Liver (tissue), 9 donors: ENCODE data around the gene LRCH3. TPM values are rescaled to one million over a fixed set of nuclear protein-coding genes. Genes with fewer than 3 reads are reported as not detected.
"Not testable (repeated sequence)": the region's sequence is repeated elsewhere in the genome, so short reads cannot be mapped to it uniquely, and the experiment has no call there.

Source experiments
- DNase-seq: peaks from one replicate; pipeline ENCODE4 v3.0.0-alpha.2; 2017; ENCODE audit warnings: low spot score
- H3K27ac ChIP-seq, 2 donors: one replicate each; pipeline ENCODE4 v1.7.0; 2013; ENCODE audit warnings: inconsistent platforms in 2 of 2, low read length in 2 of 2, control low read depth in 1 of 2, low read depth in 1 of 2, mild to moderate bottlenecking in 1 of 2
- H3K27me3 ChIP-seq, 4 donors: one replicate each; pipeline versions ENCODE4 v1.6.1 to v1.7.0; 2013; ENCODE audit warnings: low read length in 3 of 4, inconsistent platforms in 1 of 4, mild to moderate bottlenecking in 1 of 4, moderate library complexity in 1 of 4; ENCODE audit not compliant: control insufficient read depth in 4 of 4, insufficient read depth in 4 of 4
- H3K36me3 ChIP-seq, 4 donors: one replicate each; pipeline versions ENCODE4 v1.6.1 to v1.7.0; 2013; ENCODE audit warnings: low read length in 3 of 4, mild to moderate bottlenecking in 3 of 4, low read depth in 1 of 4, moderate library complexity in 1 of 4; ENCODE audit not compliant: control insufficient read depth in 4 of 4, insufficient read depth in 3 of 4
- H3K4me1 ChIP-seq, 4 donors: one replicate each; pipeline versions ENCODE4 v1.6.1 to v1.7.0; 2013; ENCODE audit warnings: low read length in 3 of 4, mild to moderate bottlenecking in 3 of 4, moderate library complexity in 1 of 4; ENCODE audit not compliant: control insufficient read depth in 4 of 4, insufficient read depth in 4 of 4
- H3K4me3 ChIP-seq, 3 donors: one replicate each; pipeline versions ENCODE4 v1.6.1 to v1.7.0; 2013; ENCODE audit warnings: low read length in 3 of 3, control low read depth in 1 of 3, low read depth in 1 of 3, mild to moderate bottlenecking in 1 of 3
- H3K9ac ChIP-seq, 2 donors: one replicate each; pipeline ENCODE4 v1.7.0; 2013; ENCODE audit warnings: low read length in 2 of 2, mild to moderate bottlenecking in 2 of 2, moderate library complexity in 2 of 2, control low read depth in 1 of 2, low read depth in 1 of 2
- H3K9me3 ChIP-seq, 4 donors: one replicate each; pipeline versions ENCODE4 v1.6.1 to v1.7.0; 2013; ENCODE audit warnings: low read length in 3 of 4; ENCODE audit not compliant: control insufficient read depth in 4 of 4
- EGR1 ChIP-seq, 2 donors: IDR thresholded peaks; 2 replicates each; pipeline ENCODE4 v1.6.1; 2016 to 2018; ENCODE audit warnings: antibody characterized with exemption in 2 of 2, low read depth in 2 of 2
- FOXA1 ChIP-seq: IDR thresholded peaks from 2 replicates; pipeline ENCODE4 v1.6.1; 2016; ENCODE audit warnings: antibody characterized with exemption
- FOXA2 ChIP-seq: IDR thresholded peaks from 2 replicates; pipeline ENCODE4 v1.6.1; 2016; ENCODE audit warnings: antibody characterized with exemption
- GABPA ChIP-seq, 2 donors: IDR thresholded peaks in 1 of 2; conservative IDR thresholded peaks in 1 of 2; 2 replicates each; pipeline ENCODE4 v1.6.1; 2016; ENCODE audit warnings: antibody characterized with exemption in 2 of 2, mild to moderate bottlenecking in 1 of 2, moderate library complexity in 1 of 2
- HNF4A ChIP-seq, 2 donors: conservative IDR thresholded peaks; 2 replicates each; pipeline ENCODE4 v1.6.1; 2016; ENCODE audit warnings: antibody characterized with exemption in 2 of 2, mild to moderate bottlenecking in 2 of 2
- HNF4G ChIP-seq: IDR thresholded peaks from 2 replicates; pipeline ENCODE4 v1.6.1; 2016; ENCODE audit warnings: antibody characterized with exemption
- JUND ChIP-seq, 2 donors: IDR thresholded peaks; 2 replicates each; pipeline ENCODE4 v1.6.1; 2016; ENCODE audit warnings: antibody characterized with exemption in 2 of 2
- NR2F2 ChIP-seq: IDR thresholded peaks from 2 replicates; pipeline ENCODE4 v1.6.1; 2016; ENCODE audit warnings: antibody characterized with exemption
- RAD21 ChIP-seq, 2 donors: IDR thresholded peaks; 2 replicates each; pipeline ENCODE4 v1.6.1; 2016; ENCODE audit warnings: antibody characterized with exemption in 2 of 2, mild to moderate bottlenecking in 2 of 2
- RXRA ChIP-seq, 2 donors: IDR thresholded peaks; 2 replicates each; pipeline ENCODE4 v1.6.1; 2017 to 2018; ENCODE audit warnings: antibody characterized with exemption in 2 of 2, mild to moderate bottlenecking in 1 of 2
- SP1 ChIP-seq: IDR thresholded peaks from 2 replicates; pipeline ENCODE4 v1.6.1; 2018; ENCODE audit warnings: antibody characterized with exemption, mild to moderate bottlenecking
- TAF1 ChIP-seq: conservative IDR thresholded peaks from 2 replicates; pipeline ENCODE4 v1.6.1; 2016; ENCODE audit warnings: antibody characterized with exemption, mild to moderate bottlenecking
- YY1 ChIP-seq: IDR thresholded peaks from 2 replicates; pipeline ENCODE4 v1.6.1; 2016; ENCODE audit warnings: antibody characterized with exemption, mild to moderate bottlenecking
- WGBS: extraction: QIAGEN DNeasy Blood & Tissue Kit; methylation state at CpG from one replicate; pipeline ENCODE4 v1.1.7; 2013; 5-methylcytosine and 5-hydroxymethylcytosine counted together
- polyA plus RNA-seq, 2 donors: library from polyadenylated mRNA; stranded (reverse) in 1 of 2; unstranded in 1 of 2; fragments of 200-250 nt in 1 of 2; fragments of >200 nt in 1 of 2; fragmentation: Nextera tagmentation in 1 of 2; extraction: Ambion mirVana in 1 of 2; gene quantifications; one replicate each; pipeline versions ENCODE4 v1.2.1 to v1.2.3, GENCODE V29; 2013 to 2015
- total RNA-seq, 2 donors: library from RNA; depleted of rRNA; stranded (reverse); fragments of >200 nt; gene quantifications; one replicate each; pipeline ENCODE4 v1.2.3, GENCODE V29; 2014
- TF ChIP-seq, protein P1 (sequence below): IDR thresholded peaks from 2 replicates; pipeline ENCODE4 v1.6.1; 2016; ENCODE audit warnings: antibody characterized with exemption
- TF ChIP-seq, protein P2 (sequence below): IDR thresholded peaks from 2 replicates; pipeline ENCODE4 v1.6.1; 2016; ENCODE audit warnings: antibody characterized with exemption
- TF ChIP-seq, protein P3 (sequence below): IDR thresholded peaks from 2 replicates; pipeline ENCODE4 v1.6.1; 2016; ENCODE audit warnings: antibody characterized with exemption
- TF ChIP-seq, protein P4 (sequence below): fragments of 150-350 bp; IDR thresholded peaks from 2 replicates; pipeline ENCODE4 v1.5.1; 2017; ENCODE audit warnings: improper control_type of control experiment, low read depth, low read length; ENCODE audit not compliant: missing input control
- TF ChIP-seq, protein P5 (sequence below): IDR thresholded peaks from 2 replicates; pipeline ENCODE4 v1.6.1; 2016; ENCODE audit warnings: antibody characterized with exemption, mild to moderate bottlenecking
- donor health status: healthy.
- donor health status: healthy.
- donor health status: healthy.
- donor health status: healthy.
- donor health status: healthy.

The LRCH3 gene
- total and polyA plus RNA-seq, 4 donors: 6.2 to 67.2 (median 19.7) TPM

DNA sequence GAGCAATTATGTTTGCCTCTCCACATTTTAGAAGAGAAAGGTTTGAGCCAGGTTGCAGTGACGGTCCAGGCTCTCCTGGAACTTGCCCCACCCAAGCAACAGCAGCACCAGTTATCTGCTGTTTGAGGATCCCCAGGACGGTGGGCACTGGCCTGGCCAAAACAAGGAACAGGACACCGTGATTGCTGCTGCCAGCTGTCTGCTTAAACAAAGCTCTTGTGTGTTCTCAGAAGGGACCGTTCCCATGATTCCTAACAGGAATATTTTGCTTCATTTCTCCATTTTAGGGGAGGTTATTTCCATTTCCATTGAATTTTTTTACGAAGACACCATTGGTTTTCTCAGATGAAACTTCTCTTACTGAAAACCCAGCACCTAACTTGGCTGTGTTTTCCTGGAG lies 92.5 kb downstream of the LRCH3 start:
- Histone ChIP-seq H3K27me3 (no peaks in the 10 kb centered on the region), H3K4me3 (no peak overlapping the region), H3K4me1 (no peaks in the 10 kb centered on the region), H3K36me3 (peaks cover 2 to 20% (median 11%) of the 10 kb centered on the region in 4 donors), H3K9ac (no peak overlapping the region), H3K9me3 (no peaks in the 10 kb centered on the region), H3K27ac (no peak overlapping the region)
- no peak for TF ChIP-seq GABPA (IDR thresholded peaks at IDR 0.05 in 1 of 2, conservative IDR thresholded peaks at IDR 0.05 in 1 of 2)
- TF ChIP-seq SP1: no peak
- TF ChIP-seq, protein P1, sequence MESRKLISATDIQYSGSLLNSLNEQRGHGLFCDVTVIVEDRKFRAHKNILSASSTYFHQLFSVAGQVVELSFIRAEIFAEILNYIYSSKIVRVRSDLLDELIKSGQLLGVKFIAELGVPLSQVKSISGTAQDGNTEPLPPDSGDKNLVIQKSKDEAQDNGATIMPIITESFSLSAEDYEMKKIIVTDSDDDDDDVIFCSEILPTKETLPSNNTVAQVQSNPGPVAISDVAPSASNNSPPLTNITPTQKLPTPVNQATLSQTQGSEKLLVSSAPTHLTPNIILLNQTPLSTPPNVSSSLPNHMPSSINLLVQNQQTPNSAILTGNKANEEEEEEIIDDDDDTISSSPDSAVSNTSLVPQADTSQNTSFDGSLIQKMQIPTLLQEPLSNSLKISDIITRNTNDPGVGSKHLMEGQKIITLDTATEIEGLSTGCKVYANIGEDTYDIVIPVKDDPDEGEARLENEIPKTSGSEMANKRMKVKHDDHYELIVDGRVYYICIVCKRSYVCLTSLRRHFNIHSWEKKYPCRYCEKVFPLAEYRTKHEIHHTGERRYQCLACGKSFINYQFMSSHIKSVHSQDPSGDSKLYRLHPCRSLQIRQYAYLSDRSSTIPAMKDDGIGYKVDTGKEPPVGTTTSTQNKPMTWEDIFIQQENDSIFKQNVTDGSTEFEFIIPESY: no peak
- TF ChIP-seq JUND (IDR thresholded peaks at IDR 0.05): no peak
- no peak for TF ChIP-seq RXRA (IDR thresholded peaks at IDR 0.05)
- TF ChIP-seq HNF4G: no peak
- no peak for TF ChIP-seq FOXA2
- no peak for TF ChIP-seq RAD21 (IDR thresholded peaks at IDR 0.05)
- TF ChIP-seq YY1: no peak
- TF ChIP-seq, protein P2, sequence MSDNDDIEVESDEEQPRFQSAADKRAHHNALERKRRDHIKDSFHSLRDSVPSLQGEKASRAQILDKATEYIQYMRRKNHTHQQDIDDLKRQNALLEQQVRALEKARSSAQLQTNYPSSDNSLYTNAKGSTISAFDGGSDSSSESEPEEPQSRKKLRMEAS: no peak
- TF ChIP-seq, protein P3, sequence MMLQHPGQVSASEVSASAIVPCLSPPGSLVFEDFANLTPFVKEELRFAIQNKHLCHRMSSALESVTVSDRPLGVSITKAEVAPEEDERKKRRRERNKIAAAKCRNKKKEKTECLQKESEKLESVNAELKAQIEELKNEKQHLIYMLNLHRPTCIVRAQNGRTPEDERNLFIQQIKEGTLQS: no peak
- no peak for TF ChIP-seq EGR1 (IDR thresholded peaks at IDR 0.05; ENCODE audit: low read depth in 2 of 2)
- TF ChIP-seq HNF4A (conservative IDR thresholded peaks at IDR 0.05): no peak
- no peak for TF ChIP-seq FOXA1
- TF ChIP-seq, protein P4, sequence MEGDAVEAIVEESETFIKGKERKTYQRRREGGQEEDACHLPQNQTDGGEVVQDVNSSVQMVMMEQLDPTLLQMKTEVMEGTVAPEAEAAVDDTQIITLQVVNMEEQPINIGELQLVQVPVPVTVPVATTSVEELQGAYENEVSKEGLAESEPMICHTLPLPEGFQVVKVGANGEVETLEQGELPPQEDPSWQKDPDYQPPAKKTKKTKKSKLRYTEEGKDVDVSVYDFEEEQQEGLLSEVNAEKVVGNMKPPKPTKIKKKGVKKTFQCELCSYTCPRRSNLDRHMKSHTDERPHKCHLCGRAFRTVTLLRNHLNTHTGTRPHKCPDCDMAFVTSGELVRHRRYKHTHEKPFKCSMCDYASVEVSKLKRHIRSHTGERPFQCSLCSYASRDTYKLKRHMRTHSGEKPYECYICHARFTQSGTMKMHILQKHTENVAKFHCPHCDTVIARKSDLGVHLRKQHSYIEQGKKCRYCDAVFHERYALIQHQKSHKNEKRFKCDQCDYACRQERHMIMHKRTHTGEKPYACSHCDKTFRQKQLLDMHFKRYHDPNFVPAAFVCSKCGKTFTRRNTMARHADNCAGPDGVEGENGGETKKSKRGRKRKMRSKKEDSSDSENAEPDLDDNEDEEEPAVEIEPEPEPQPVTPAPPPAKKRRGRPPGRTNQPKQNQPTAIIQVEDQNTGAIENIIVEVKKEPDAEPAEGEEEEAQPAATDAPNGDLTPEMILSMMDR: no peak
- no peak for TF ChIP-seq TAF1
- no peak for TF ChIP-seq NR2F2
- TF ChIP-seq, protein P5, sequence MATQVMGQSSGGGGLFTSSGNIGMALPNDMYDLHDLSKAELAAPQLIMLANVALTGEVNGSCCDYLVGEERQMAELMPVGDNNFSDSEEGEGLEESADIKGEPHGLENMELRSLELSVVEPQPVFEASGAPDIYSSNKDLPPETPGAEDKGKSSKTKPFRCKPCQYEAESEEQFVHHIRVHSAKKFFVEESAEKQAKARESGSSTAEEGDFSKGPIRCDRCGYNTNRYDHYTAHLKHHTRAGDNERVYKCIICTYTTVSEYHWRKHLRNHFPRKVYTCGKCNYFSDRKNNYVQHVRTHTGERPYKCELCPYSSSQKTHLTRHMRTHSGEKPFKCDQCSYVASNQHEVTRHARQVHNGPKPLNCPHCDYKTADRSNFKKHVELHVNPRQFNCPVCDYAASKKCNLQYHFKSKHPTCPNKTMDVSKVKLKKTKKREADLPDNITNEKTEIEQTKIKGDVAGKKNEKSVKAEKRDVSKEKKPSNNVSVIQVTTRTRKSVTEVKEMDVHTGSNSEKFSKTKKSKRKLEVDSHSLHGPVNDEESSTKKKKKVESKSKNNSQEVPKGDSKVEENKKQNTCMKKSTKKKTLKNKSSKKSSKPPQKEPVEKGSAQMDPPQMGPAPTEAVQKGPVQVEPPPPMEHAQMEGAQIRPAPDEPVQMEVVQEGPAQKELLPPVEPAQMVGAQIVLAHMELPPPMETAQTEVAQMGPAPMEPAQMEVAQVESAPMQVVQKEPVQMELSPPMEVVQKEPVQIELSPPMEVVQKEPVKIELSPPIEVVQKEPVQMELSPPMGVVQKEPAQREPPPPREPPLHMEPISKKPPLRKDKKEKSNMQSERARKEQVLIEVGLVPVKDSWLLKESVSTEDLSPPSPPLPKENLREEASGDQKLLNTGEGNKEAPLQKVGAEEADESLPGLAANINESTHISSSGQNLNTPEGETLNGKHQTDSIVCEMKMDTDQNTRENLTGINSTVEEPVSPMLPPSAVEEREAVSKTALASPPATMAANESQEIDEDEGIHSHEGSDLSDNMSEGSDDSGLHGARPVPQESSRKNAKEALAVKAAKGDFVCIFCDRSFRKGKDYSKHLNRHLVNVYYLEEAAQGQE: no peak
- DNase-seq: no peak
- WGBS: 91% methylated on average over 5 of the region's 5 CpGs

DNA sequence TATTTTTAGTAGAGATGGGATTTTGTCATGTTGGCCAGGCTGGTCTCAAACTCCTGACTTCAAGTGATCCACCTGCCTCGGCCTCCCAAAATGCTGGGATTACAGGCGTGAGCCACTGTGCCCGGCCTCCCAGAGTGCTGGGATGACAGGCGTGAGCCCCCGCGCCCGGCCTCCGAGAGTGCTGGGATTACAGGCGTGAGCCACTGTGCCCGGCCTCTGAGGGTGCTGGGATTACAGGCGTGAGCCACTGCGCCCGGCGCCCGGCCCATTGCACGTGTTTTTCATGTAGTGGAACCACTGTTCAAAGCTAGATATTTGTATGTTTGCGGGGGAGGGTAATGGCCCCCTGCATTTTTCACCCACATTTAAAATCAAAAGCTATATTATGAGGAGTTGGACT lies 93.3 kb downstream of the LRCH3 start:
- not testable (repeated sequence) for H3K27ac ChIP-seq, DNase-seq, H3K4me3 ChIP-seq, H3K9ac ChIP-seq, H3K4me1 ChIP-seq, H3K9me3 ChIP-seq, H3K27me3 ChIP-seq
- H3K36me3 ChIP-seq: peaks cover 2 to 15% (median 8%) of the 10 kb centered on the region in 4 donors
- WGBS: 98% methylated on average over 17 of the region's 17 CpGs

DNA sequence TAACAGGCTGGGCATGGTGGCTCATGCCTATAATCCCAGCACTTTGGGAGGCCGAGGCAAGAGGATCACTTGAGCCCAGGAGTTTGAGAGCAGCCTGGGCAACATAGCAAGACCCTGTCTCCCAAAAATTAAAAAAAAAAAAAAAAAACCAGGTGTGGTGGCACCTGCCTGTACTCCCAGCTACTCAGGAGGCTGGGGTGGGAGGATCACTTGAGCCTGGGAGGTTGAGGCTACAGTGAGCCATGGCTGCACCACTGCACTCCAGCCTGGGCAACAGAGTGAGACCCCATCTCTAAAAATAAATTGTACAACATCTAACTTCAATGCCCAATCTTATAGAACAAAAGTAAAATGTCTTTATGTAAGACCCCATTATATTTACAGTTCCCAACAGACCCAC lies 95.0 kb downstream of the LRCH3 start:
- H3K9ac ChIP-seq, H3K27ac ChIP-seq, DNase-seq, H3K27me3 ChIP-seq, H3K36me3 ChIP-seq, H3K9me3 ChIP-seq, H3K4me3 ChIP-seq, H3K4me1 ChIP-seq: not testable (repeated sequence)
- WGBS: 98% methylated on average over 1 of the region's 1 CpG

DNA sequence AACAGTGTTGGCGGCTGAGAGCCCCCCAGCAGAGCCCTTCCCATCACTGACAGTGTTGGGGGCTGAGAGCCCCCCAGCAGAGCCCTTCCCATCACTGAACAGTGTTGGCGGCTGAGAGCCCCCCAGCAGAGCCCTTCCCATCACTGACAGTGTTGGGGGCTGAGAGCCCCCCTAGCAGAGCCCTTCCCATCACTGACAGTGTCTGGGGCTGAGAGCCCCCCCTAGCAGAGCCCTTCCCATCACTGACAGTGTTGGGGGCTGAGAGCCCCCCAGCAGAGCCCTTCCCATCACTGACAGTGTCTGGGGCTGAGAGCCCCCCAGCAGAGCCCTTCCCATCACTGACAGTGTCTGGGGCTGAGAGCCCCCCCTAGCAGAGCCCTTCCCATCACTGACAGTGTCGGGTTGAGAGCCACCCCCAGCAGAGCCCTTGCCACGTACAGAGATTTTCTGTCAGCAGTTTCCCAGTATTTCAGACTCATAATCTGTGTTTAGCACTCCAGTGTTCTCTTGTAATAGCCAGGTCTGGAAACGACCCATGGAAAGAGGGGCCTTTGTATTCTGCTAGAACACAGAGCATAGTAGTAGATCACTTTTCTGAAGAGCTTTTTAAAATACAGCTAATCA lies 96.5 kb downstream of the LRCH3 start:
- H3K27me3 ChIP-seq, DNase-seq, H3K9ac ChIP-seq, H3K4me1 ChIP-seq, H3K4me3 ChIP-seq, H3K36me3 ChIP-seq, H3K9me3 ChIP-seq, H3K27ac ChIP-seq: not testable (repeated sequence)
- WGBS: 81% methylated on average over 5 of the region's 5 CpGs
